ENCODE data around the gene FILIP1.
"Not testable (repeated sequence)": the region's sequence is repeated elsewhere in the genome, so short reads cannot be mapped to it uniquely, and the experiment has no call there.

Gene FILIP1

DNA sequence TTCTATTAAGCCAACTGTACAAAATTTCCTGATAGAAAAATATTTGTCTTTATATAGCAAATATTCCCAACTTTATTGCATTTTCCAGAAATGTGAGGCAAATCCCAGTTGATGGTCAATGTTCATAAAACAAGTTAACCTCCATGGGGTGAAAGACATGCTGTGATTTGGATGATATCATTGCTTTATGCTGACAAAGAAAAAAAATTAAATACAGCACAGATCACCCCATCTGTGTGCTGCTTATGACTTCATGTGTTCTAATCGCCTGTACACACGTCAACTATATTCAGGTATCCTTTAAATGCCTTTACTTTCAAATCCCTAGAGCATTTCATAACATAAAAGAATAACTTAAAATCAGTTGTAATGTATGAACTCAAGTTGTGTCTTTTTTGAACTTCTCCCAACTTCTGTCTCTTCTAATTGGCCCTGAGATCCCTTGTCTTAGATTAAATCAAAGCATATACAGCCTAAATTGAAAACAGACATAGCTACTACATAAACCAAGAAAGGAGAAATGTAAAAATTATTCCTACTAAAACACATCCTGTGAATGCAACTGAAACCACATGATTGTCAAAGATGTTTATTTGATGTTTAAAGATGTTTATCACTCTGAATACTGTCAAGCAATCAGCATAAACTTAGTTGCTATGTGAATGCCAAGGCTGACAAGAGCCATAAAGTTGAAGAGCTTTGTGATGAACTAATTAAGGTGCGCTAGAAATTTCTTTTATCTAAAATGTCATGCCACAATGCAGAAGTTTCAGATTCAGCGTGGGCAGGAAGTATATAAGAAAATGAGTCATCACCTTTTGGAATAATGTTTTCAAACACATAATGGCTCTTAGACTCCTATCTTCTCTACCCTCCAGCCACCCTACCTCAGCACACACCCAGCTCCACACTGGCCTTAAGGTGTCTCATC lies 68.7 kb downstream of the FILIP1 start:
- peak; percentile 54 for FAIRE-seq

DNA sequence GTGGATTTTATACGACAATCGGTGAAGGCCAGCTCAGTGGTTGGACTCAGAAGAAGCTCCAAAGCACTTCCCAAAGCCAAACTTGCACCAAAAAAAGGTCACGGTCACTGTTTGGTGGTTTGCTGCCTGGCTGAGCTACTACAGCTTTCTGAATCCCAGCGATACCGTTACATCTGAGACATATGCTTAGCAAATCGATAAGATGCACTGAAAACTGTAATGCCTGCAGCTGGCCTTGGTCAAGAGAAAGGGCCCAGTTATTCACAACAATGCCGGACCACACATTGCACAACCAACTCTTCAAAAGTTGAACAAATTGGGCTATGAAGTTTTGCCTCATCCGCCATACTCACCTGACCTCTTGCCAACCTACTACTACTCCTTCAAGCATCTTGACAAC lies 70.2 kb downstream of the FILIP1 start:
- FAIRE-seq: no peak
- DNase-seq (ENCODE audit: insufficient read length, low spot score): no peak

More for the DNA sequence above, 68.7 kb downstream of the FILIP1 start:
- no peak for DNase-seq (ENCODE audit: insufficient read length, low spot score)

DNA sequence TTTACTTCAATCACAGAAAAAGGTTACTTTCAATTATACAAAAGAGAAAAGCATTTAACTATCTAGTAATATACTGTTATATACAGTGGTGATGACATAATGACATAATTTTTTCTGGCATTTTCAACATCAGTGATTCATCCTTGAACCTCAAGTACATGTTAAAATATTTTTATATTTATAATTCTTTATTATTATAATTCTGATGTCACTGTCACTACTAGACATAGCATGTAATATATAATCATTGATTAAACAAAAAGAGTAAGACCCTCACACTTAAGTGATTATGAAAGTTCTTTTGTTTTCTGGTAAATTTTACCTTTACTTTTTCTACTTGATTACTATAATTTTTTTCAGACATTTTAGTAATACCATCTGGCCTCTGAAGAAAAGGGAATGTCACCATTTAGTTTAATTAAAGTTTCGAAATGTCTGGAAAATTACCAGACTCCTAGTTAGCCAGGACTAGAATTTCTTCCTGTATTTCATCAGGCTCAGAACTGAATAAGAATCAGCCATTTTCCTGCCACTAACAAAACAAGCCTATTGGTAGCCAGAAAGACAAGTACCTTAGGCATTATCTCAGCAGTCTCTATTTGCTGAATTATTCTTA lies 71.5 kb downstream of the FILIP1 start:
- no peak for FAIRE-seq
- no peak for DNase-seq (ENCODE audit: insufficient read length, low spot score)

DNA sequence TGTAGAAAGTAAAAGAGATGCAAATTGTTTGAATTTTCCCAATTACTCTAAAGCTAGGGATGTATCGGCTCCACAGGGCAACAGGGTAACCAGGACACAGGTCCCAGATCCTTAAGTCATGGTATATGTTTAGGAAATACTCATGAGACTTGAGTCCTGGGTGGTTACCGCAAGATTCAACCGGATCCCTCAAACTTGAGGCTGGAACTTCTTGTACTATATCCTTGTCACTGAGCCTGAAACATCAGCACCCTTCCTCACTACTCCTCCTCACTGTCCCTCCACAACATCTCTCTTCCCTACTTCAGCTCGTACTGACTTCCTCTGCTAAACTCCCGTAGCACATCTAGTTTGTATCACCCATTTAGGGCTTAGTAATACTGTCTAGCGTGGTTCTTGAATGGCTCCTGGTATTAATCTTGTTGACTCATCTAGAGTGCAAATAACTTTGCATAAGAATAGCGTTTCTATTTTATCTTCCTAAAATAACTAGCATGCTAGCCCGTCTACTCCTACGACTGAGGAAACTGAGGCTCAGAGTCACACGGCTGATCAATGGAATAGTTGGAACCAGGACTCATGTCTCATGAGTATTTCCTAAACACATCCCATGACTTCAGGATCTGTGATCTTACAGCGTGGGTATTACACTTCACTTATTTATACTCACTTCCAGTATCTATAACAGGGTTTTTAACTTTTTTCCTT lies 72.1 kb downstream of the FILIP1 start:
- no peak for DNase-seq (ENCODE audit: insufficient read length, low spot score)
- peak; percentile 14 for FAIRE-seq

DNA sequence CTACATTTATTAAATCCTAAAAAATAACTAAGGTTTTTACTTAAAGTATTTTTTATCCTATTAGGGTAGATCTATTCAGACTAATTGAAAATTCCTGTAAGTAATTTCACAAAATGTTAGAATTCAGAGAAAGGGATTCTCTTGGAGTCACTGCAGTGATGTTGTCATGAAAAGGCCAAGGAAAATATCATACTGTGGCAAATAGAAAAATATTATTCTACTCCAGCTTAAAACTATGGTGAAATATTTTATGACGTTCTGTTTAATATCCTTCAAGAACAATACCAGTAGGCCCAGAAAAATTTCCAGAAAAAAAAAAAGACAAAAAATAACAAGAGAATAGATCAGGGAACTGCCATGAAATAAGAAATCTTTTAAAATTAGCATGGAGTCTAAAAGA lies 73.6 kb downstream of the FILIP1 start:
- FAIRE-seq: peak; percentile 65

DNA sequence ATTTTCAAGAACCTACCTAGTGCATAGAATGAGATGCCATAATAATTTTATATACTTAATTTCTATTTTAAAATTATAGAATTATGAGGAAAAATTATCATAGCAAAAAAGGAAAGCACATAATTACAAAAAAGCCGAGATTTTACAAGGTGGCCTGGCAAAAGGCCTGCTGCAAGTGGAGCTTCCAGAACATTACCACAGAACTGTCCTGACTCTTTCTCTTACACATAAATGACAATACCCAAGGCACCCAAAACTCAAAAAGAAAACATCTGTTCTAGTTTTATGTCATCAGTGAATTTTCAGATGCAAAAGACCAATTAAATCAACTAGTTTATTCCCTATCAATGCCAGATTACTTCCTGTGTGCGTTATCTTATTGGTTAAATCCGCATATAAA lies 74.2 kb downstream of the FILIP1 start:
- FAIRE-seq (no peak), DNase-seq (ENCODE audit: insufficient read length, low spot score) (no peak)

More for the DNA sequence above, 73.6 kb downstream of the FILIP1 start:
- no peak for DNase-seq (ENCODE audit: insufficient read length, low spot score)

DNA sequence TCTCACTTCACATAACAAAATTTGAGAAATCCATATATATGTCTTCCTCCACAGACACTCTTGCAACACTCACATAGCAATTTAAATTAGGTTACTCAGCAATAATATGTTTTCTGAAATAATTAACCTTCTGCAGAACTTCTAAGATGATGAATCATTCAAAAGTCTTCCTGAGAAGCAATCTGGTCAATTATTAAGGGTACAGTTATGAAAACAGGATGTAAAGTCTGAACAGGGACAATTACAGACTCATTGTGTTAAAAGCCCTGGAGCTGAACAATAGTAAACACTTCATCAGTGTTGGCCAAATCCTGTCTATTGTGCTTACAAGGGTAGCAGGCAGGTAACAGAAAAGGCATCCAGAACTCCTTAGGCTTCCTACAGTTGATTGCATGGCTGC lies 75.4 kb downstream of the FILIP1 start:
- FAIRE-seq (no peak), DNase-seq (ENCODE audit: insufficient read length, low spot score) (no peak)

DNA sequence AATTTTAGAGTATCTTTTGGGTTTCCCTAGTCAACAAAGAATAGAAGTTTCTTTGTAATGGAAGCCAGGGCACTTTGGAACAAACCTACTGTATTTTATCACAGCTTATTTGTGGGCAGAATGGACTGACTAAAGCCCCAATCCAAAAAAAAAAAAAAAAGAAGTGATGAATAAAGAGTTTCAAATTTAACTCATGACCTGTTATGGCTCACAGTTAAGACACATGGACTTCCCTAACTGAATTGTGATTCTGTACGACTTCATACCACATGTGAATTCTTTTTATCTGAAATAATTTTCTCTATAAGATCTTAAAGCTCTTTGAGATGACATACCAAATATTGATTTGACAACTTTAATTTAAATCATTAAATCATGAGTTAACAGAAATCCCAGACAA lies 77.2 kb downstream of the FILIP1 start:
- DNase-seq (ENCODE audit: insufficient read length, low spot score) (no peak), FAIRE-seq (no peak)

DNA sequence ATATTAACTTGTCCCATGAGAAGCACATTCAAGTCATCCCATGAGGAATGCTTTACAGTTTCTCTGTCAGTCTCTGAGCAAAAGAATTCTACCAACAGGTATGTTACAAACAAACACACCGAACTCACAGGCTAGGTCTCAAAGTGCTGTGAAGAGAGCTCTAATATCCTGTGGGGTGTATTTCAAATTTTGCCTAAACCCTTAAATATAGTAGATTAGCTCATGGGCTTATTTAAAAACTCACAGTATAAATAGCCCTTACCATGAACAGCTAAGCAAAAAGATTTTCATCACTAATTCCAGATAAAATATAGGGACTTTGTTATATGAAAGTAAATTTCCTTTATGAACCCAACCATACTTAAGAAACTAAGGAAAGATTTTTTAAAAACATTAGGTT lies 77.8 kb downstream of the FILIP1 start:
- DNase-seq (ENCODE audit: insufficient read length, low spot score) (no peak), FAIRE-seq (no peak)

DNA sequence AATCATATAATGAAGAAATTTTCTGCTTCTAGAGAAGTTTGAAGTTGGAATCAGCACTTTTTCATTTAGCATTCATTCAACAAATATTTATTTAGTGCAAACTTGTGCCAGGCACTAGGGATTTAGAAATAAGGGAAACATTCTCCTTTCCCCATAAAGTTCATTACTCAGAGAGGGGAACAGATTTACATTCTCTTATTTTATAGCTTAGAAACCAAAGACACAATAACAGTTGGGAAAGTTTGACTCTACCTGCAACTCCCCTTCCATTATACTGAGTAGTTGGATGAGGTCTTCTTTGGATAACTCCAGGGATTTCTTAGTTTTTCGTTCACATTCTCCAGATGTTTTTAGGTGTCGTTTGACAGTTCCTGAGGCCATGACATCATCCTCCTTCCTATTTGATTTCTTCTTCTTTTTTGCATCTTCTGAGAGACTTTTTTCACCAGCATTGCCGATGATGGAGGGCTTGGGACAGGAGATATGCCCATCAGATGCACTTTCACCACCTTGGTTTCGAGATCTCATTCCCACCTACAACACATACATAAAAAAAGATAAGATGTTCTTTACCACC lies 79.1 kb downstream of the FILIP1 start:
- FAIRE-seq (no peak), DNase-seq (ENCODE audit: insufficient read length, low spot score) (no peak)

DNA sequence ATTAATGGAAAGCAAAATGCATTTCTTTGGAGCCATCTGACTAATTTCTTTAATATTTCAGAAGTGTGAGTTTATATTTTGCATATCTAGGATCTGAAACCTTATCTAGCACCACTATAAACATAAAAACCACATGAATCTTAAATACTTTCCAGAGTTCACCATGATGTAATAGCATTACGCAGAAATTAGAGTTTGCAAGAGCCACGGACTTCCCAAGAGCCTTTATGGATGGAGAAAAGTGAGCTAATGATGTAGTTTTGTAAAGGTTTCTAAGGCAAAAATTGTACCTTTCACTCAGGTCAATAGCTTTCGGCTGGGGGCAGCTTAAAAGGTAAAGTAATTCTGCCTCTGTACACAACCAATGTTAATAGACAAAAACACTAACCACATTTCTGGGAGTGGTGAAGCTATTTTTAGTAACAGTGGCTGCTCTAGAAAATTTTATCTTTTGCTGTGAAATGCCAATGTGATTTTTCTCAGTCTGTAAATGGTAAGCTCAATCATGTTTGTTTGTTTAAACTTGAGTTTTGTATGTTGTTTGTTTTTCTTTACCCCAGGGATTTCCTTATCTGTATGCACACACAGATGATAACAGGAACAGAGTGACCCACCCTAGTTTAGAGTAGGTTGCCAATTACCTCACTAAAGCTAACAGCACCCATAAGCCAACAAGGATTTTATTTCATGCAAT lies 80.5 kb downstream of the FILIP1 start:
- FAIRE-seq (no peak), DNase-seq (ENCODE audit: insufficient read length, low spot score) (no peak)

DNA sequence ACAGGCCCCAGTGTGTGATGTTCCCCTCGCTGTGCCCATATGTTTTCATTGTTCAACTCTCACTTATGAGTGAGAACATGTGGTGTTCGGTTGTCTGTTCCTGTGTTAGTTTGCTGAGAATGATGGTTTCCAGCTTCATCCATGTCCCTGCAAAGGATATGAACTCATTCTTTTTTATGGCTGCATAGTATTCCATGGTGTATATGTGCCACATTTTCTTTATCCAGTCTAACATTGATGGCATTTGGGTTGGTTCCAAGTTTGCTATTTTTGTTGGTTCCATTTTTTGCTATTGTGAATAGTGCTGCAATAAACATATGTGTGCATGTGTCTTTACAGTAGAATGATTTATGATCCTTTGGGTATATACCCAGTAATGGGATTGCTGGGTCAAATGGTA lies 83.0 kb downstream of the FILIP1 start:
- not testable (repeated sequence) for FAIRE-seq; DNase-seq (ENCODE audit: insufficient read length, low spot score)

DNA sequence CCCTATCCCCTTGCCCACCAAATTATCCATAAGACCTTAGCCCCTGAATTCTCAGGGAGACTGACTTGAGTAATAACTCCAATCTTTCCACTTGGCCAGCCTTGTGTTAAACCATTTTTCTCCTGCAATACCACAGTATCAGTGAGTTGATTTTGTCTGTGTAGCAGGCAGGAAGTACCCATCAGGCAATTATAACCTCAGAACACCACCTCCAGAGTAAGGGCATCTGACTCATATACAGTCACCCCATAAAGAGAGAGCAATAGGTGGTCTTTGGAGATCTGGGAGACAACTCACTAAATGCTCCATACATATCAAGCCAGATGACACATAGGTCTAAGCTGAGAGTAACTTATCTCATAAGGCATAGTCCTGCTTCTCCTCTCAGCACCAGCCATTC lies 83.7 kb downstream of the FILIP1 start:
- DNase-seq (ENCODE audit: insufficient read length, low spot score) (no peak), FAIRE-seq (no peak)

DNA sequence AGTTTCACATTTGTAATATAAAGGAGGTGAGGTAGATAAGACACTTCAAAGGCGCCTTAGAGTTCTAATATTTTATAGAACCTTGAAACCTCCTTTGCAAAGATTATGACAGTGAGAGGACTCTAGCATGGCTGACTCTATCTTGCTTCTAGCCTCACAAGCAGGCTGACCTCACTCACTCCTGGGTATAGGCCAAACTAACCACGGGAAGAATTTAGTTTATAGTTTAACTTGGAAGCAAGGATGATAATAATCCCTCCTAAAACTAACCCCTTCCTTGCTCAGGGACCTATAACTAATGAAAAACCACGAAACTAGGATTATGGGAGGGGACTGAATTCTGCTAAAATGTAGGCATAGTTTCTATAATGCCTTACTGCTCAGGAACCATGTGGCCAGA lies 84.3 kb downstream of the FILIP1 start:
- no peak for DNase-seq (ENCODE audit: insufficient read length, low spot score)
- FAIRE-seq: no peak

DNA sequence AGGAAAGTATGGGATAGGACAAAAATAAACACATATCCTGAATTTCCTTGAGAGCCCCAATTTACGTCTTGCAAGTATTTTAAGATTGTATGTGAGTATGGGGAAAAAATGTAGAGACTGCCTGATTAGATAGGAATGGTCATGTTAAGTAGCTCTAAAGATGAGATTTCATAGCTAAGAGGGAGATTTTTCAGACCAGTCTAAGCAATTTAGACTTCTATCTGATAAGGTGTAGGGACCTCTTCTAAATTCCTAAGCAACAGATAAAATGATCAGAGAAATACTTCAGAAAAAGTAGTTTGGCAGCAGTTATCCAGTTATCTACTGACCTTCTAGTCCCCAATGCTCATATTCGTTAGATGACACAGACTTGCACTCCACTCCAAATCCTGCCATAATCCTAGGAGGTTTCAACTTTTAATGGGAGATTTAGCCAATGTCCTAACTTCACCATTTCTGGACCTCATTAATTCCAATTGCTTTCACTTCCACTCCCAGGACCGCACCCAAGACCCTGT lies 90.0 kb downstream of the FILIP1 start:
- DNase-seq (ENCODE audit: insufficient read length, low spot score): no peak
- no peak for FAIRE-seq

DNA sequence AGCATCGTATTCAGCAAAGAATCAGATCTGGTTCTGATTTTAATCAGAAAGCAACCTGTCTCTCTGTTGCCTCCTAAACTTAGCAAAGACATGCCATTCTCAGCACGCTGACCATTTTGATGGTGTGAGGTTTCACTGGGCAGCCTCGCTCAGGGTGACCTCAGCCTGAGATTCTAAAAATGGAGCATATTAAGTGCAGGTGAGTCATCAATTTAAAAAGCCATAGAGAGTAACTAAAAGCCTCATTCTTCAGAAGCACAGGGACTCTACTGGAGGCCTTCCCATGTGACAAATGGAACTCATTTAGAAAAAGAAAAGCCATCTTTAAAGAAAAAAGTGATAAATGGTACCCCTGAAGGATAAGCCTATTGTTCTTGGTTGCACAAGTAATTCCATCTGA lies 91.3 kb downstream of the FILIP1 start:
- no peak for DNase-seq (ENCODE audit: insufficient read length, low spot score)
- no peak for FAIRE-seq

DNA sequence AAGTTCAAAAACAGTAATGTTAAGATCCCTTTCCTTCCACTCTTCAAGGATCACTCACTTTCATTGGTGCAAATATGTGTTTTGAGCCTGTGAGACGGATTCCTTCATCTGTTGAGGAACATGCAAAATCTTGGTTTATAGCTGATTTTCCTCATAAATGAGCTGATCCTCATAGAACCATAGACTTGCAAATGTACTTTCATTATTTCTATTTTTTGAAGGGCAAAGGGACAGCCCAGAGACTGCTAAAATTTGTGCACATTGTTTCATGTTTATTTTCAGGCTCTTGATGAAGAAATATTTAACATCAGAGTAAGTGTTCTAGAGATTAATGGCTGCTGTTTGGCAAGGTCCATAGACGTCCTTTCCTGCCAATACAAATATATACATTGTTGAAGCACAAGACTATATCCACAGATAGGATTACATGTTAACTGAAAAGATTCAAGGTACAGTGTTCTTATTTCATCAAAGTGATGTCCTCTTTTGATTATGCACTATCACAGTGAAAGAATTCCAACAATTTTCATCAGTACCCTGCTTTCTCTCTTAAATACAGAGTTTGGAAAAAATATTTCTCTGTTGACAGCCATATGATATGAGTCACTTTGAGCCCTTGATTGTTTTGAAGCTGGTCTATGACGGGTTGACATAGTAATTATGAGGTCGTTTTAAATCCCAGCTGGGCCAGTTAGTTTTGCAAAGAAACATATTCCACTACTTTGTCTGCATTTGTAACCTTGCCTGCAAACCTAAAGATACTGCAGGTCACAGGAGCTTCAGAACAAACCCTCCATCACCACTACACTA lies 95.7 kb downstream of the FILIP1 start:
- no peak for DNase-seq (ENCODE audit: insufficient read length, low spot score)

DNA sequence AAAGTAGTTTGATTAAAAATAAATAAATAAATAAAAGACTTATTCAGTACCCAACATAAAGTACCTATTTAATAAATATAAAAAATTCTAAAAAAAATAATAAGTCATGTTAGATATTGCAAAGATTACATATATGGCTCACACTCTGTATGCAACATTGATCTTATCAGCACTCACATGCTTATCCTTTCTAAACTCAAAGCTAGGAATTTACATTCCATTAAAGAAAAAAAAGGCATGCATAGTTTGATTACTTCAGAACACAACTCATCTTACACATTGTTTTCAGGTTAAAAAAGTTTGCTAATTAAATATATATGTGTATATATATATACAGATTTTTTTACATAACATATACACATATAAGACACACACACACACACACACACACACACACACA lies 96.4 kb downstream of the FILIP1 start:
- FAIRE-seq: no peak
- no peak for DNase-seq (ENCODE audit: insufficient read length, low spot score)

More for the DNA sequence above, 95.7 kb downstream of the FILIP1 start:
- no peak for FAIRE-seq

DNA sequence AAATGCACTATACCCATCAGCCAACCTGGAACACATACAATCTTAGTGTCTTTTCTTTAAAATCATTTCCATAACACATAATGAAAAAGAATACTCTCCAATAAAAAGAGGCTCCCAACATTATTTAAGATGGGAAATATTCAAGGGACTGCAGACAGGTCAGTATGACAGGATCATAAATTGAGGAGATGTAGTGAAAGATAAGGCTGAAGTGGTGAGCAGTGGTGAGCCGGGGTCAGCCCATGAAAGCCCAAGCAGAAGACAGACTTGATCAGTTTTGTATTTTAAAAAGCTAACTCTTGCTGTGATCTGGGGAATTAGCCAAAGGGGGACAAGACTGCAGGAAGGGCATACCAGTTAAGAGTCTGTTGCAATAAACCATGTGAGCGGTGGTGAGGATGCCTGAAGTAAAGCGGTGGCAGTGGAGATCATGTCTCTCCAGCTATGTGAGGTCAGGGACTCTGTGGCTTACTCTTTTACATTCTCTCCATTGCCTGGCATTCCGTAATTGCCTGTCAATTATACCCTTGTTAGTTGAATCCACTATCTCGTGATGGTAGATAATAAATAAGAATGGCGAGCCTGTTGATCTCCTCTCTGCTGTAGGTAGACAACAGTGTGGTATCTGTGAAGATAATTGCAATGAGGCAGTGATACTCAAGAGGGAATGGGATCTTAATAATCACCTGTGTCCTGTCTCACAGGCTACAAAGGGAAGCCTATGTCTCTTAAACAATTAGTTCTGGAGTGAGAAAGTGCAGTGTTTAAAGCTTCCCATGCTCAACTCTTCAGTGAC lies 97.4 kb downstream of the FILIP1 start:
- no peak for FAIRE-seq
- DNase-seq (ENCODE audit: insufficient read length, low spot score): no peak
